ENCODE measurements around the gene ATXN7L1. TPM values are rescaled to one million over a fixed set of nuclear protein-coding genes. Genes with fewer than 3 reads are reported as not detected.
"Not testable (repeated sequence)": the region's sequence is repeated elsewhere in the genome, so short reads cannot be mapped to it uniquely, and the experiment has no call there.

Gene ATXN7L1
- total and polyA plus RNA-seq, 7 donors, result 5.4 to 20.5 (median 12.8) TPM

GRCh38 chr7:105600720-105601550 lies 275.5 kb downstream of the ATXN7L1 start:
- intact Hi-C loops (cut with DNase I), result no loop called here
- peak; percentile 21 for DNase-seq
- H3K9me3 ChIP-seq, result no peaks in the 10 kb centered on the region
- H3K4me1 ChIP-seq, result peaks cover 0 to 10% (median 2%) of the 10 kb centered on the region in 4 donors
- H3K4me3 ChIP-seq, result no peak overlapping the region
- H3K27ac ChIP-seq, result no peak overlapping the region
- no peak for TF ChIP-seq CTCF (IDR thresholded peaks at IDR 0.05)
- TF ChIP-seq POLR2A (IDR thresholded peaks at IDR 0.05), result no peak
- no peak for TF ChIP-seq POLR2AphosphoS5 (IDR thresholded peaks at IDR 0.05)
- TF ChIP-seq EP300 (IDR thresholded peaks at IDR 0.05), result no peak
- no peaks in the 10 kb centered on the region for H3K36me3 ChIP-seq
- peaks cover 0 to 2% (median 0%) of the 10 kb centered on the region in 3 donors for H3K27me3 ChIP-seq
- WGBS, 2 donors, result 78 to 86% methylated on average over 14 of the region's 14 CpGs

GRCh38 chr7:105599551-105599950 lies 276.8 kb downstream of the ATXN7L1 start:
- no peaks in the 10 kb centered on the region for H3K36me3 ChIP-seq
- TF ChIP-seq POLR2AphosphoS5 (IDR thresholded peaks at IDR 0.05) (peak; percentile 23 to 69 (median 32)), EP300 (IDR thresholded peaks at IDR 0.05) (peak in 1 of 4 donors; percentile 21), POLR2A (IDR thresholded peaks at IDR 0.05) (no peak)
- no peaks in the 10 kb centered on the region for H3K9me3 ChIP-seq
- peaks cover 0 to 2% (median 0%) of the 10 kb centered on the region in 3 donors for H3K27me3 ChIP-seq
- intact Hi-C loops (cut with DNase I), result no loop called here
- peaks cover 0 to 10% (median 0%) of the 10 kb centered on the region in 4 donors for H3K4me1 ChIP-seq
- peak overlapping the region in 1 of 4 donors; percentile 29 for H3K27ac ChIP-seq
- peak; percentile 64 for DNase-seq
- no peak overlapping the region for H3K4me3 ChIP-seq
- WGBS, 2 donors, result 70 to 78% methylated on average over 3 of the region's 3 CpGs

GRCh38 chr7:105599080-105599479 lies 277.3 kb downstream of the ATXN7L1 start:
- H3K4me3 ChIP-seq; H3K27me3 ChIP-seq; H3K36me3 ChIP-seq; H3K4me1 ChIP-seq; H3K9me3 ChIP-seq; intact Hi-C loops (cut with DNase I): not testable (repeated sequence)
- 82 to 89% methylated on average over 8 of the region's 8 CpGs for WGBS, 2 donors
- peak overlapping the region in 1 of 4 donors; percentile 29 for H3K27ac ChIP-seq
- peak; percentile 13 for DNase-seq

- no peak for DNase-seq
- Histone ChIP-seq H3K4me1 (peaks cover 0 to 10% (median 0%) of the 10 kb centered on the region in 4 donors), H3K27ac (no peak overlapping the region), H3K9me3 (no peaks in the 10 kb centered on the region), H3K36me3 (no peaks in the 10 kb centered on the region), H3K4me3 (no peak overlapping the region), H3K27me3 (peaks cover 0 to 2% (median 0%) of the 10 kb centered on the region in 3 donors)
- TF ChIP-seq EP300 (IDR thresholded peaks at IDR 0.05), result no peak
- no peak for TF ChIP-seq CTCF (IDR thresholded peaks at IDR 0.05)
- TF ChIP-seq POLR2A (IDR thresholded peaks at IDR 0.05), result no peak
- TF ChIP-seq POLR2AphosphoS5 (IDR thresholded peaks at IDR 0.05), result no peak
- 64 to 71% methylated on average over 4 of the region's 4 CpGs for WGBS, 2 donors
- intact Hi-C loops (cut with DNase I), result no loop called here
Measured at GRCh38 chr7:105596866-105597265, 279.5 kb downstream of the ATXN7L1 start.

GRCh38 chr7:105594034-105594433 lies 282.4 kb downstream of the ATXN7L1 start:
- Histone ChIP-seq H3K27me3 (peaks cover 0 to 2% (median 0%) of the 10 kb centered on the region in 3 donors), H3K36me3 (no peaks in the 10 kb centered on the region), H3K27ac (no peak overlapping the region), H3K9me3 (no peaks in the 10 kb centered on the region), H3K4me1 (peaks cover 0 to 5% (median 0%) of the 10 kb centered on the region in 4 donors), H3K4me3 (no peak overlapping the region)
- DNase-seq, result no peak
- TF ChIP-seq CTCF (IDR thresholded peaks at IDR 0.05) (no peak), POLR2A (IDR thresholded peaks at IDR 0.05) (no peak), EP300 (IDR thresholded peaks at IDR 0.05) (no peak), POLR2AphosphoS5 (IDR thresholded peaks at IDR 0.05) (no peak)
- 66 to 80% methylated on average over 3 of the region's 3 CpGs for WGBS, 2 donors
- intact Hi-C loops (cut with DNase I), result no loop called here
